Ascending aorta (tissue), 2 donors: ENCODE data around the gene ACACA. TPM values are rescaled to one million over a fixed set of nuclear protein-coding genes. Genes with fewer than 3 reads are reported as not detected.
A peak's percentile ranks its signal among the peaks of the same experiment; 100 is the strongest.

Experiments
- DNase-seq, 2 donors: peaks; one replicate each; pipeline ENCODE4 v3.0.0-alpha.2; 2019; ENCODE audit warnings: low spot score in 2 of 2
- H3K27ac ChIP-seq, 2 donors: fragments of 200-600 bp; sonication (generic); one replicate each; pipeline ENCODE4 v1.5.1; 2016 to 2017; ENCODE audit warnings: mild to moderate bottlenecking in 1 of 2
- H3K27me3 ChIP-seq: fragments of 200-600 bp; sonication (generic); one replicate; pipeline ENCODE4 v1.5.1; 2017
- H3K36me3 ChIP-seq, 2 donors: fragments of 200-600 bp; sonication (generic); one replicate each; pipeline ENCODE4 v1.5.1; 2016
- H3K4me1 ChIP-seq, 2 donors: fragments of 200-600 bp; sonication (generic); one replicate each; pipeline ENCODE4 v1.5.1; 2016 to 2017; ENCODE audit warnings: mild to moderate bottlenecking in 1 of 2
- H3K4me3 ChIP-seq, 2 donors: fragments of 200-600 bp; sonication (generic); one replicate each; pipeline ENCODE4 v1.5.1; 2016 to 2017; ENCODE audit warnings: mild to moderate bottlenecking in 1 of 2
- H3K9me3 ChIP-seq, 2 donors: fragments of 200-600 bp; sonication (generic); one replicate each; pipeline ENCODE4 v1.5.1; 2016
- CTCF ChIP-seq, 3 experiments: fragments of 200-600 bp in 2 of 3; fragments of 450-650 bp in 1 of 3; sonication (generic) in 2 of 3; IDR thresholded peaks; one replicate each; pipeline ENCODE4 v1.5.1; 2016 to 2019; ENCODE audit warnings: antibody characterized with exemption in 3 of 3, mild to moderate bottlenecking in 1 of 3, moderate library complexity in 1 of 3
- intact Hi-C: fragments of 100-400 bp; cut with DNase I; formaldehyde crosslinking; loops from one replicate; pipeline ENCODE4 v1.15.1; 2023
- total RNA-seq: library from RNA; depleted of rRNA; stranded (reverse); fragments of >200 nt; gene quantifications from one replicate; pipeline ENCODE4 v1.1.0, GENCODE V29; 2016

Gene ACACA
- total RNA-seq, 1 donor from 2014 or later, result 69.0 TPM

- no peak overlapping the region for H3K4me3 ChIP-seq
- no peaks in the 10 kb centered on the region for H3K4me1 ChIP-seq
- no peaks in the 10 kb centered on the region for H3K9me3 ChIP-seq
- H3K27me3 ChIP-seq, result no peaks in the 10 kb centered on the region
- intact Hi-C loops, result no loop called here
- peaks cover 24 to 81% of the 10 kb centered on the region in 2 donors for H3K36me3 ChIP-seq
- no peak for DNase-seq
- TF ChIP-seq CTCF (IDR thresholded peaks at IDR 0.05), result no peak
- H3K27ac ChIP-seq, result no peak overlapping the region
These were observed 31.5 kb upstream of the ACACA start for GRCh38 chr17:37438141-37438540.

GRCh38 chr17:37432671-37433070, 26.0 kb upstream of the ACACA start:
- Histone ChIP-seq H3K9me3 (no peaks in the 10 kb centered on the region), H3K4me3 (no peak overlapping the region), H3K36me3 (peaks cover 15 to 43% of the 10 kb centered on the region in 2 donors), H3K27me3 (no peaks in the 10 kb centered on the region), H3K4me1 (peaks cover 0 to 3% of the 10 kb centered on the region in 2 donors), H3K27ac (no peak overlapping the region)
- TF ChIP-seq CTCF (IDR thresholded peaks at IDR 0.05), result no peak
- no peak for DNase-seq
- intact Hi-C loops, result no loop called here

GRCh38 chr17:37430051-37430627, 23.5 kb upstream of the ACACA start:
- no peak for TF ChIP-seq CTCF (IDR thresholded peaks at IDR 0.05)
- Histone ChIP-seq H3K4me1 (peaks cover 0 to 3% of the 10 kb centered on the region in 2 donors), H3K27ac (peak overlapping the region; percentile 61 to 63), H3K36me3 (peaks cover 25 to 50% of the 10 kb centered on the region in 2 donors), H3K4me3 (no peak overlapping the region), H3K9me3 (no peaks in the 10 kb centered on the region), H3K27me3 (no peaks in the 10 kb centered on the region)
- intact Hi-C loops, result no loop called here
- DNase-seq, result no peak

- no peaks in the 10 kb centered on the region for H3K9me3 ChIP-seq
- H3K4me1 ChIP-seq, result peaks cover 0 to 3% of the 10 kb centered on the region in 2 donors
- no peak for TF ChIP-seq CTCF (IDR thresholded peaks at IDR 0.05)
- H3K4me3 ChIP-seq, result no peak overlapping the region
- DNase-seq, result no peak
- peaks cover 31 to 51% of the 10 kb centered on the region in 2 donors for H3K36me3 ChIP-seq
- peak overlapping the region; percentile 61 to 63 for H3K27ac ChIP-seq
- intact Hi-C loops, result no loop called here
- H3K27me3 ChIP-seq, result no peaks in the 10 kb centered on the region
These were observed 22.8 kb upstream of the ACACA start for GRCh38 chr17:37429453-37429852.

- no peaks in the 10 kb centered on the region for H3K27me3 ChIP-seq
- peaks cover 31 to 55% of the 10 kb centered on the region in 2 donors for H3K36me3 ChIP-seq
- peak overlapping the region; percentile 61 to 63 for H3K27ac ChIP-seq
- intact Hi-C loops, result no loop called here
- no peak overlapping the region for H3K4me3 ChIP-seq
- DNase-seq, result no peak
- peaks cover 0 to 3% of the 10 kb centered on the region in 2 donors for H3K4me1 ChIP-seq
- no peak for TF ChIP-seq CTCF (IDR thresholded peaks at IDR 0.05)
- no peaks in the 10 kb centered on the region for H3K9me3 ChIP-seq
These were observed 22.4 kb upstream of the ACACA start for GRCh38 chr17:37429039-37429438.

GRCh38 chr17:37425268-37425667, 18.6 kb upstream of the ACACA start:
- intact Hi-C loops, result no loop called here
- H3K4me1 ChIP-seq, result peaks cover 0 to 3% of the 10 kb centered on the region in 2 donors
- no peak for TF ChIP-seq CTCF (IDR thresholded peaks at IDR 0.05)
- H3K9me3 ChIP-seq, result no peaks in the 10 kb centered on the region
- H3K27ac ChIP-seq, result no peak overlapping the region
- no peak for DNase-seq
- no peak overlapping the region for H3K4me3 ChIP-seq
- no peaks in the 10 kb centered on the region for H3K27me3 ChIP-seq
- peaks cover 31 to 62% of the 10 kb centered on the region in 2 donors for H3K36me3 ChIP-seq
